Measurements from ENCODE around the gene TTC13. TPM values are rescaled to one million over a fixed set of nuclear protein-coding genes. Genes with fewer than 3 reads are reported as not detected.

TTC13 gene, protein sequence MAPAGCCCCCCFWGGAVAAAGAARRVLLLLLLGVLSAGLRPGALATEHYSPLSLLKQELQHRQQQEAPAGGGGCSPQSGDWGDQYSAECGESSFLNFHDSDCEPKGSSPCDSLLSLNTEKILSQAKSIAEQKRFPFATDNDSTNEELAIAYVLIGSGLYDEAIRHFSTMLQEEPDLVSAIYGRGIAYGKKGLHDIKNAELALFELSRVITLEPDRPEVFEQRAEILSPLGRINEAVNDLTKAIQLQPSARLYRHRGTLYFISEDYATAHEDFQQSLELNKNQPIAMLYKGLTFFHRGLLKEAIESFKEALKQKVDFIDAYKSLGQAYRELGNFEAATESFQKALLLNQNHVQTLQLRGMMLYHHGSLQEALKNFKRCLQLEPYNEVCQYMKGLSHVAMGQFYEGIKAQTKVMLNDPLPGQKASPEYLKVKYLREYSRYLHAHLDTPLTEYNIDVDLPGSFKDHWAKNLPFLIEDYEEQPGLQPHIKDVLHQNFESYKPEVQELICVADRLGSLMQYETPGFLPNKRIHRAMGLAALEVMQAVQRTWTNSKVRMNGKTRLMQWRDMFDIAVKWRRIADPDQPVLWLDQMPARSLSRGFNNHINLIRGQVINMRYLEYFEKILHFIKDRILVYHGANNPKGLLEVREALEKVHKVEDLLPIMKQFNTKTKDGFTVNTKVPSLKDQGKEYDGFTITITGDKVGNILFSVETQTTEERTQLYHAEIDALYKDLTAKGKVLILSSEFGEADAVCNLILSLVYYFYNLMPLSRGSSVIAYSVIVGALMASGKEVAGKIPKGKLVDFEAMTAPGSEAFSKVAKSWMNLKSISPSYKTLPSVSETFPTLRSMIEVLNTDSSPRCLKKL
- 7.4 and 9.7 TPM in 2 replicates for total RNA-seq (ENCODE audit: low replicate concordance)

DNA sequence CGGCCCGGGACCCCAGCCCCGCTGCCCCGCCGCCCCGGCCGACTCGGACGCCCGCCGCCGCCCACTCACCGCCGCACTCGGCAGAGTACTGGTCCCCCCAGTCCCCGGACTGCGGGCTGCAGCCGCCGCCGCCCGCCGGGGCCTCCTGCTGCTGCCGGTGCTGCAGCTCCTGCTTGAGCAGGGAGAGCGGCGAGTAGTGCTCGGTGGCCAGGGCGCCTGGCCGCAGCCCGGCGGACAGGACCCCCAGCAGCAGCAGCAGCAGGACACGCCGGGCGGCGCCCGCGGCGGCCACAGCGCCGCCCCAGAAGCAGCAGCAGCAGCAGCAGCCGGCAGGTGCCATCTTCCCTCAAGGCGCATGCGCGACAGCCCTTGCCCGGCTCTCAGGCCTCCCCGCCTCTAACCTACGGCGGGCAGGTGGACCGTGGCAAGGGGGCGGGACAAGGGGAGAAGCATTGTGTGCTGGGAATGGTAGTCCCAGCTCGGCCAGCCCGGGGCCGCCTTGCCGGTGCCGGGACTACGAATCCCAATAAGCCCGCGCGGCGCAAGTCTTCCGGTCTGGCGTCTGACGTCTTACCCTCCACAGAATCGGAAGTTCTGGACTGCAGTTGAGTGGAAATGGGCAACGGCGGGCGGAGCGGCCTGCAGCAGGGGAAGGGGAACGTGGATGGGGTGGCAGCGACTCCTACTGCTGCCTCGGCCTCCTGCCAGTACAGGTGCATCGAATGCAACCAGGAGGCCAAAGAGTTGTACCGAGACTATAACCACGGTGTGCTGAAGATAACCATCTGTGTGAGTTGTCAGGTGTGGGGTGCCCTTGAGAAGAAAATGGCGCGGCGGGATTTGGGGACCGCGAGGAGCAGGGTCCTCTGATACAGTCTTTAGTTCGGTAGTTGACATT, at the start of gene TTC13, which contains the start of gene ARV1:
Gene TTC13, minus strand, starts transcription at position 371 of the 898 bp plus-strand sequence. Its CDS starts 31 bp downstream, at position 340.
Gene ARV1, plus strand, starts transcription at position 604 of the 898 bp plus-strand sequence. Its CDS starts 12 bp downstream, at position 616.

DNA sequence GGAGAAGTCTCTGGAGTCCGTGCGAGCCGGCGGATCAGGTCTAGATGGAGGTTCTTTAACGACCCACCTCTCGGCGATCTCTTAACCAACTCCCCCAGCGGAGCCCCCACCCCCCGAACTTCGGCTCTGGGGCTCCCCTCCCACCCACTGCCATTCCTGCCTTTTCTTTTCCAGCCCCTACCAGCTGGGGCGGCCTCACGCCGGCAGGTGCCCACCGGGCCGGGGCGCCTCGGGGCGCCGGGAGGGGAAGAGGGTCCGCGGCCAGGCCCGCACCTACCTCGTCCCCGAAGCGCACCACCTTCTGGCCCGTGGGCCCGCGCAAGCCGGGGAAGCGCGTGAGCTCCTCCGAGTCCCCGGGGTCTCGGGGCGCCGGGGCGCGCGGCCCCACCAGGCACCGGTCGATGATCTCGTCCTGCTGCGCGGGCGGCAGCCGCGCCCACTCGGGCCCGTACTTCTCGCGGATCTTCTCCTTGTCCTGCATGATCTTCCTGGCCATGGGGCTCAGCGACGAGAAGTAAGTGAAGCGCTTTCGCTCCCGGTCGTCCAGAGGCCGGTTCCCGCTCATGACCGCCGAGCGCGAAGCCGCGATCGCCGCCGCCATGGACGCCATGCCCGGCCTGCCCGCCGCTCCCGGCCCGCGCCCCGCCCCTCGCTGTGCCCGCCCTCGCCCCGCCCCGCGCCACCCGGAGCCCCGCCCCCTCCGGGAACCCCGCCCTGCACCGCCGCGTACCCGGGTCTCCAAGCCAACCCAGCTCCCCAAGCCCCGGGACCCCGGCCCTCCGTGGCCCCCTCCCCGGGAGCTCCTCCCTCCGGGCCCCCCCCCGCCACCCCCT, 110.5 kb downstream of the TTC13 start, which contains the start of gene C1orf198:
Gene C1orf198, minus strand, starts transcription at position 619 of the 833 bp plus-strand sequence. Its CDS starts 9 bp downstream, at position 610.

Other genes with a start within 250 kb of the TTC13 start
- gene CAPN9, start 231.5 kb downstream of the TTC13 start, total RNA-seq (ENCODE audit: low replicate concordance), result under 0.01 TPM in 1 of 2 replicates, not detected in the other
- 71.8 and 92.8 TPM in 2 replicates for gene C1orf198, start 110.3 kb downstream of the TTC13 start, total RNA-seq (ENCODE audit: low replicate concordance)
- 9.8 and 10.4 TPM in 2 replicates for gene ARV1, start 233 bp upstream of the TTC13 start, total RNA-seq (ENCODE audit: low replicate concordance)
- gene FAM89A, start 61.4 kb upstream of the TTC13 start, total RNA-seq (ENCODE audit: low replicate concordance), result 2.3 and 7.7 TPM in 2 replicates
- gene TRIM67, start 183.2 kb upstream of the TTC13 start, total RNA-seq (ENCODE audit: low replicate concordance), result 0.23 TPM in 1 of 2 replicates, not detected in the other

All from smooth muscle cell of the coronary artery (primary cell).